ENCODE results near the gene AAK1. TPM values are rescaled to one million over a fixed set of nuclear protein-coding genes. Genes with fewer than 3 reads are reported as not detected.

The AAK1 gene
- total and polyA plus RNA-seq, 4 donors = 10.0 to 56.2 (median 27.3) TPM

- Histone ChIP-seq H3K36me3 (ENCODE audit: control insufficient read depth in 4 of 4, insufficient read depth in 4 of 4, low read length in 4 of 4) (no peaks in the 10 kb centered on the region), H3K4me3 (no peak overlapping the region), H3K27me3 (ENCODE audit: control insufficient read depth in 3 of 3, insufficient read depth in 3 of 3, low read length in 2 of 3) (no peaks in the 10 kb centered on the region), H3K27ac (ENCODE audit: low read depth in 1 of 2, low read length in 1 of 2) (no peak overlapping the region), H3K9me3 (ENCODE audit: control insufficient read depth in 4 of 4, insufficient read depth in 3 of 4, low read length in 3 of 4) (no peaks in the 10 kb centered on the region), H3K9ac (ENCODE audit: insufficient read depth in 1 of 2, low read length in 2 of 2) (no peak overlapping the region), H3K4me1 (ENCODE audit: control insufficient read depth in 5 of 5, insufficient read depth in 5 of 5, low read length in 5 of 5) (peaks cover 0 to 38% (median 13%) of the 10 kb centered on the region in 5 donors)
- DNase-seq (no peak), ATAC-seq (ENCODE audit: insufficient read depth, low FRiP score) (no peak)
- TF ChIP-seq CTCF (IDR thresholded peaks at IDR 0.05; ENCODE audit: control extremely low read depth, extremely low read depth) = no peak
- 70 to 82% methylated on average over 1 of the region's 1 CpG for WGBS, 2 donors
Measured at GRCh38 chr2:69617744-69618143, 25.8 kb downstream of the AAK1 start.

GRCh38 chr2:69616755-69617154 is 26.8 kb downstream of the AAK1 start:
- H3K9ac ChIP-seq (ENCODE audit: insufficient read depth in 1 of 2, low read length in 2 of 2) = no peak overlapping the region
- no peak overlapping the region for H3K27ac ChIP-seq (ENCODE audit: low read depth in 1 of 2, low read length in 1 of 2)
- peaks cover 0 to 2% (median 0%) of the 10 kb centered on the region in 4 donors for H3K36me3 ChIP-seq (ENCODE audit: control insufficient read depth in 4 of 4, insufficient read depth in 4 of 4, low read length in 4 of 4)
- TF ChIP-seq CTCF (IDR thresholded peaks at IDR 0.05; ENCODE audit: control extremely low read depth, extremely low read depth) = no peak
- no peaks in the 10 kb centered on the region for H3K9me3 ChIP-seq (ENCODE audit: control insufficient read depth in 4 of 4, insufficient read depth in 3 of 4, low read length in 3 of 4)
- H3K4me1 ChIP-seq (ENCODE audit: control insufficient read depth in 5 of 5, insufficient read depth in 5 of 5, low read length in 5 of 5) = peaks cover 0 to 38% (median 13%) of the 10 kb centered on the region in 5 donors
- no peak overlapping the region for H3K4me3 ChIP-seq
- H3K27me3 ChIP-seq (ENCODE audit: control insufficient read depth in 3 of 3, insufficient read depth in 3 of 3, low read length in 2 of 3) = no peaks in the 10 kb centered on the region
- no peak for ATAC-seq (ENCODE audit: insufficient read depth, low FRiP score)
- no peak for DNase-seq
- WGBS, 2 donors = 34 to 46% methylated on average over 1 of the region's 1 CpG

- no peak for TF ChIP-seq CTCF (IDR thresholded peaks at IDR 0.05; ENCODE audit: control extremely low read depth, extremely low read depth)
Measured at GRCh38 chr2:69615969-69616368, 27.6 kb downstream of the AAK1 start.

GRCh38 chr2:69615078-69615625 is 28.4 kb downstream of the AAK1 start:
- no peak for ATAC-seq (ENCODE audit: insufficient read depth, low FRiP score)
- WGBS, 2 donors = 86 to 95% methylated on average over 7 of the region's 7 CpGs
- Histone ChIP-seq H3K9me3 (ENCODE audit: control insufficient read depth in 4 of 4, insufficient read depth in 3 of 4, low read length in 3 of 4) (peaks cover 0 to 2% (median 0%) of the 10 kb centered on the region in 4 donors), H3K27ac (ENCODE audit: low read depth in 1 of 2, low read length in 1 of 2) (no peak overlapping the region), H3K4me1 (ENCODE audit: control insufficient read depth in 5 of 5, insufficient read depth in 5 of 5, low read length in 5 of 5) (peaks cover 0 to 29% (median 13%) of the 10 kb centered on the region in 5 donors), H3K27me3 (ENCODE audit: control insufficient read depth in 3 of 3, insufficient read depth in 3 of 3, low read length in 2 of 3) (no peaks in the 10 kb centered on the region), H3K9ac (ENCODE audit: insufficient read depth in 1 of 2, low read length in 2 of 2) (no peak overlapping the region), H3K36me3 (ENCODE audit: control insufficient read depth in 4 of 4, insufficient read depth in 4 of 4, low read length in 4 of 4) (peaks cover 0 to 2% (median under 1%) of the 10 kb centered on the region in 4 donors), H3K4me3 (no peak overlapping the region)
- no peak for TF ChIP-seq CTCF (IDR thresholded peaks at IDR 0.05; ENCODE audit: control extremely low read depth, extremely low read depth)
- no peak for DNase-seq

More at GRCh38 chr2:69615969-69616368, 27.6 kb downstream of the AAK1 start:
- peaks cover 0 to 37% (median 13%) of the 10 kb centered on the region in 5 donors for H3K4me1 ChIP-seq (ENCODE audit: control insufficient read depth in 5 of 5, insufficient read depth in 5 of 5, low read length in 5 of 5)
- ATAC-seq (ENCODE audit: insufficient read depth, low FRiP score) (no peak), DNase-seq (no peak)
- WGBS, 2 donors = 46 to 66% methylated on average over 4 of the region's 4 CpGs
- H3K9me3 ChIP-seq (ENCODE audit: control insufficient read depth in 4 of 4, insufficient read depth in 3 of 4, low read length in 3 of 4) = peaks cover 0 to 1% (median 0%) of the 10 kb centered on the region in 4 donors
- no peak overlapping the region for H3K9ac ChIP-seq (ENCODE audit: insufficient read depth in 1 of 2, low read length in 2 of 2)
- no peak overlapping the region for H3K4me3 ChIP-seq
- H3K36me3 ChIP-seq (ENCODE audit: control insufficient read depth in 4 of 4, insufficient read depth in 4 of 4, low read length in 4 of 4) = peaks cover 0 to 2% (median 0%) of the 10 kb centered on the region in 4 donors
- H3K27ac ChIP-seq (ENCODE audit: low read depth in 1 of 2, low read length in 1 of 2) = no peak overlapping the region
- no peaks in the 10 kb centered on the region for H3K27me3 ChIP-seq (ENCODE audit: control insufficient read depth in 3 of 3, insufficient read depth in 3 of 3, low read length in 2 of 3)

Data from lung (tissue), 12 donors.